Activated CD4-positive, alpha-beta T cell treated with anti-CD3 and anti-CD28 coated beads, Interleukin-2, amount 50 U/mL, for 16 hours (primary cell): ENCODE data around the gene HIPK4.
"Not testable (repeated sequence)": the region's sequence is repeated elsewhere in the genome, so short reads cannot be mapped to it uniquely, and the experiment has no call there.

ENCODE experiments used
- DNase-seq: peaks from one replicate; pipeline ENCODE4 v3.0.0-alpha.2; 2020

The HIPK4 gene

DNA sequence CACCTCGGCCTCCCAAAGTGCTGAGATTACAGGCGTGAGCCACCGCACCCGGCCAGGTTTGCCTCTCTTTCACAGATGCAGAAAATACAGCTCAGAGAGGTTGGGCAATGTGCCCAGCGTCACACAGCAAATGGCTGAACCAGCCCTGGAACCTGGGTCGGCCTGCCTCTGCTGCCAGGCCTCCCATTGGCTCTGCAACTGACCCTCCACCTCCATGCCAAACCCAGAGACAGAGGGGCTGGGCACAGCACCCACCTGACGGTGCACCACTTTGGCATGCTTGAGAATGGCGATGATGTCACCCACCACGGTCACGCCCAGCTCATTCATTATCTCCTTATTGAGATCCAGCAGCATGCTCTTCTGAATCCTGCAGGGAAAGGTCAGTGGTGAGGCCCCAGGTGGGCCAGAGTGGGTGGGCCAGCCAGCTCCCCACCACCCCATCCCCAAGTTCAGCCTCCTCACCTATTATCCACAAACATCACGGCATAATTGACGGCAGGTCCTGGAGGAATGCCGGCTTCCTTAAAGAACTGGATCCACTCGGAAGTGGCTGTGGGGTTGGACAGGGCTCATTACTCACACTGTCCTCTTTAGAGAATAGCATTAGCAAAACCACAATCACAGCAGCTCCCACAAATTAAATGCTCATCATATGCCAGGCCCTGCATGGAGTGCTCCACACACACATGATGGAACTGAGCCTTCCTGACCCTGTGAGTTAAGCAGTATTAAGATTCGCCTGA lies 54.0 kb downstream of the HIPK4 start:
- DNase-seq: no peak

DNA sequence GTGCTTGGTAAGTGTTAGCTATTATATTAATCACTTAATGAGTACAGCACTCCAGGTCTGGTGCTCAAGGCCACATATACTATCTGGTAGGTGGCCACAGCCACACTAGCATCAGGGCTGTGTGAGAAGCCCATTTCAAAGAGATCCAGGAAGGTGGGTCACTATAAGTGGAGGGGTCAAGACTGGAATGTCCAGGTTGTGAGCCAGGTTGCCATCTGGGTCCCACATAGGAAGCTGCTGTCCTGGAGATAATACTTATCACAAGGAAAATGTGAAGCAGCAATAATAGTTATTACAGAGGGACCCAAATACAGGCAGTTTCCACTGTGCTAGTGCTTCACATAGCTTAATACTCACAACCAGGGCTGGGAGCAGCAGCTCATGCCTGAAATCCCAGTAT lies 54.9 kb downstream of the HIPK4 start:
- DNase-seq: no peak

DNA sequence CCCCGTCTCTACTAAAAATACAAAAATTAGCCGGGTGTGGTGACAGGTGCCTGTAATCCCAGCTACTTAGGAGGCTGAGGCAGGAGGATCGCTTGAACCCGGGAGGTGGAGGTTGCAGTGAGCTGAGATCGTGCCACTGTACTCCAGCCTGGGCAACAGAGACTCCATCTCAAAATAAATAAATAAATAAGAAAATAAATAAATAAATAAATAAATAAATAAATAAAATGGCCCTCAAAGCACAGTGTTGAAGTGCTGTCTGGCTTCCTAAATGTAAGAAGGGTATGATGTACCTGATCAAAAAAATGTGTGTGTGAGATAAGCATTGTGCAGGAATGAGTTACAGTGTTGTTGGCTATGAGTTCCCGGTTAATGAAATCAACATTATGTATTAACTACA lies 56.9 kb downstream of the HIPK4 start:
- DNase-seq: not testable (repeated sequence)

DNA sequence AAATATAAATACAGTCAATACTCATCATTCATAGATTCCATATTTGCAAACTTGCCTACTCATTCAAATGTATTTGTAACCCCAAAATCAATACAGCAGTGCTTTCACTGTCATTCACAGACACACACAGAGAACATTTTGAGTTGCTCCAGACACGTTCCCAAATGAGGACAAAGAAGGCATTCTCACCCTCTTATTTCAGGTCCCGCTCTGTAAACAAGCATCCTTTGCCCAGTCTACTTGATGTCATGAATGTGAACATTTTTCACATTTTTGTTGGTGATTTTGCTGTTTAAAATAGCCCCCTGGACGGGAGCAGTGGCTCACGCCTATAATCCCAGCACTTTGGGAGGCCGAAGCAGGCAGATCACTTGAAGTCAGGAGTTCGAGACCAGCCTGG lies 57.3 kb downstream of the HIPK4 start:
- no peak for DNase-seq

DNA sequence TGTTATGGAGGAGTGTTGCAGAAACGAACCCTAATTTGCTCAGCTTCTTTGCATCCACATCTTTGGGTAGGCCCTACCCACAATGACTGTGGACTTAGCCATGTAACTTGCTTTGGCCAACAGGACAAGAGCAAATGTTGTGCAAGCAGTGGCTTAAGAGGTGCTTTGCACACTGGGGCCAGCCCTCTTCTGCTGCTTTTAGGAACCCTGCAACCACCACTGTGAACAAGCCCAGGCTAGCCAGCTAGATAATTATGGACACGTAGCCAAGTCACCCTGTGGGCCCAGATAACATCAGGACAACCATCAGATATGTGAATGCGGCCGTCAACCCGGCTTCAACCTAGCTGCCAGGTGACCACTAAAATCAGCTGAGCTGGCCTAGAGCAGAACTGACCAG lies 58.9 kb downstream of the HIPK4 start:
- DNase-seq: no peak
